Measurements from ENCODE around the gene FOXO3.
A peak's percentile ranks its signal among the peaks of the same experiment; 100 is the strongest.

DNA sequence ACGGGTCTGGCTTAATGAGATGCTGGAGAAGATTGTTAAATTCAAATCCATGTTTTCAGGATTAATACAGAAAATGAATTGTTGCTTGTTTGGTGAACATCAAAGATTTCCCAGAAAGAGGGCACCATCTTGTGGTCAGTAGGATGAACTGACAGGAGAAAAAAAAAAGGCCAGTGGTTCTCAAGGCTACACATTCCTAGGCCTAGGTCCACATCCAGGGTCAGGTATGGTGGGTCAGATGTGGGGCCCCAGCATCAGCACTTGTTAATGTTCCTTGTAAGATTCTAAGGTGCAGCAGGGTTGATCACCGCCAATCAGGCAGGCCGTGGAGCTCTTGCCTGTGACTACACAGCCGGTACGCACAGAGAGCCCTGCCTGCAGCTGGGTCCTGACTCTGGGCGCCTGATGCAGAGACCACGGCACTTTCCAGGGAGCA, 34.0 kb upstream of the FOXO3 start:
- TF ChIP-seq, protein P1, sequence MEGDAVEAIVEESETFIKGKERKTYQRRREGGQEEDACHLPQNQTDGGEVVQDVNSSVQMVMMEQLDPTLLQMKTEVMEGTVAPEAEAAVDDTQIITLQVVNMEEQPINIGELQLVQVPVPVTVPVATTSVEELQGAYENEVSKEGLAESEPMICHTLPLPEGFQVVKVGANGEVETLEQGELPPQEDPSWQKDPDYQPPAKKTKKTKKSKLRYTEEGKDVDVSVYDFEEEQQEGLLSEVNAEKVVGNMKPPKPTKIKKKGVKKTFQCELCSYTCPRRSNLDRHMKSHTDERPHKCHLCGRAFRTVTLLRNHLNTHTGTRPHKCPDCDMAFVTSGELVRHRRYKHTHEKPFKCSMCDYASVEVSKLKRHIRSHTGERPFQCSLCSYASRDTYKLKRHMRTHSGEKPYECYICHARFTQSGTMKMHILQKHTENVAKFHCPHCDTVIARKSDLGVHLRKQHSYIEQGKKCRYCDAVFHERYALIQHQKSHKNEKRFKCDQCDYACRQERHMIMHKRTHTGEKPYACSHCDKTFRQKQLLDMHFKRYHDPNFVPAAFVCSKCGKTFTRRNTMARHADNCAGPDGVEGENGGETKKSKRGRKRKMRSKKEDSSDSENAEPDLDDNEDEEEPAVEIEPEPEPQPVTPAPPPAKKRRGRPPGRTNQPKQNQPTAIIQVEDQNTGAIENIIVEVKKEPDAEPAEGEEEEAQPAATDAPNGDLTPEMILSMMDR (IDR thresholded peaks at IDR 0.05; ENCODE audit: low read depth, low read length), result peak; percentile 83
- TF ChIP-seq POLR2A (IDR thresholded peaks at IDR 0.05; ENCODE audit: extremely low read depth, insufficient read length) (no peak), MAX (IDR thresholded peaks at IDR 0.05; ENCODE audit: low read depth, low read length) (0 out of 2 replicates have a peak, but pooled peaks have one; percentile 6), MYC (IDR thresholded peaks at IDR 0.05; ENCODE audit: low read depth, low read length) (peak; percentile 20; the same call in 1 of the 2 replicates)

Measured in NB4 (cell line).